GM12878 (cell line): ENCODE data around the gene RHOB. TPM values are rescaled to one million over a fixed set of nuclear protein-coding genes. Genes with fewer than 3 reads are reported as not detected.
A peak's percentile ranks its signal among the peaks of the same experiment; 100 is the strongest.

Experiments used
- ATAC-seq: fragments of 200-7000 bp; cut with Tn5 transposase; 3 replicates; pipeline ENCODE4 v1.9.1; 2020; ENCODE audit warnings: mild to moderate bottlenecking, moderate library complexity
- BruUV-seq: library from RNA; stranded (reverse); fragments of 400-500 nt; replicated peaks from 2 replicates; lab custom pipeline; 2021; lab: Mats Ljungman, UMichigan
- CTCF ChIA-PET: fragments of 300-600 bp; sonication (Branson Sonifier 250); formaldehyde crosslinking; extraction: SDS; loops from one replicate; lab custom pipeline; 2021; ENCODE audit warnings: inconsistent platforms; lab: Yijun Ruan, JAX
- POLR2A ChIA-PET: fragments of 350-600 bp; formaldehyde crosslinking; extraction: SDS; loops from one replicate; lab custom pipeline; 2021; ENCODE audit warnings: inconsistent platforms; lab: Charles Lee
- RAD21 ChIA-PET: fragments of 300-600 bp; sonication (Branson Sonifier 250); formaldehyde crosslinking; loops from one replicate; lab custom pipeline; 2023; ENCODE audit warnings: antibody characterized with exemption; ENCODE audit not compliant: unreplicated experiment; lab: Charles Lee
- SMC1A ChIA-PET: fragments of 300-600 bp; sonication (Branson Sonifier 250); formaldehyde crosslinking; loops from one replicate; lab custom pipeline; 2023; ENCODE audit not compliant: unreplicated experiment, uncharacterized antibody; lab: Charles Lee
- DNase-seq: peaks from one replicate; pipeline ENCODE4 v3.0.0-alpha.2; 2011; ENCODE audit warnings: low read depth, low spot score
- FAIRE-seq: peaks from 3 replicates; lab custom pipeline; 2011; peaks lifted over from hg19 to GRCh38; lab: Jason Lieb, UNC
- H2AFZ ChIP-seq: 2 replicates; pipeline ENCODE4 v1.6.0; 2011; ENCODE audit warnings: low read depth, low read length, control low read depth; ENCODE audit not compliant: control insufficient read depth
- H3K27ac ChIP-seq: 2 replicates; pipeline ENCODE4 v1.5.1; 2011; ENCODE audit warnings: control low read depth; ENCODE audit not compliant: control insufficient read depth, insufficient read depth
- H3K27me3 ChIP-seq, 2 experiments: replicated peaks in 1 of 2; 2 replicates each; pipeline versions ENCODE4 v1.6.0 to v1.6.1; 2011; ENCODE audit warnings: low read length in 1 of 2; ENCODE audit not compliant: control insufficient read depth in 2 of 2, insufficient read depth in 2 of 2
- H3K36me3 ChIP-seq, 2 experiments: 2 replicates each; pipeline ENCODE4 v1.5.1; 2011; ENCODE audit warnings: low read length in 1 of 2; ENCODE audit not compliant: control insufficient read depth in 2 of 2, insufficient read depth in 2 of 2
- H3K4me1 ChIP-seq: 2 replicates; pipeline ENCODE4 v1.6.1; 2011; ENCODE audit warnings: mild to moderate bottlenecking, low read length, moderate library complexity, mixed read lengths; ENCODE audit not compliant: control insufficient read depth, insufficient read depth
- H3K4me2 ChIP-seq: 2 replicates; pipeline ENCODE4 v1.6.0; 2011; ENCODE audit warnings: control low read depth; ENCODE audit not compliant: control insufficient read depth, insufficient read depth
- H3K4me3 ChIP-seq: fragments of 200-600 bp; sonication (generic); 2 replicates; pipeline ENCODE4 v1.5.1; 2016
- H3K79me2 ChIP-seq: 2 replicates; pipeline ENCODE4 v1.6.0; 2011; ENCODE audit warnings: low read length; ENCODE audit not compliant: control insufficient read depth, insufficient read depth
- H3K9ac ChIP-seq: 2 replicates; pipeline ENCODE4 v1.8.0; 2011; ENCODE audit warnings: low read length, control low read depth, mixed read lengths; ENCODE audit not compliant: control insufficient read depth, insufficient read depth
- H3K9me3 ChIP-seq: replicated peaks from 3 replicates; pipeline ENCODE4 v1.5.1; 2011; ENCODE audit warnings: mild to moderate bottlenecking, low read length; ENCODE audit not compliant: control insufficient read depth, insufficient read depth
- H4K20me1 ChIP-seq: 2 replicates; pipeline ENCODE4 v1.6.0; 2011; ENCODE audit not compliant: control insufficient read depth, insufficient read depth
- ATF2 ChIP-seq: IDR thresholded peaks from 2 replicates; pipeline ENCODE4 v1.6.1; 2012; ENCODE audit warnings: low read length, inconsistent platforms
- IRF5 ChIP-seq: fragments of 450-650 bp; IDR thresholded peaks from 2 replicates; pipeline ENCODE4 v1.6.1; 2017; ENCODE audit warnings: borderline replicate concordance
- NFIC ChIP-seq: IDR thresholded peaks from 2 replicates; pipeline ENCODE4 v1.6.1; 2012; ENCODE audit warnings: low read depth, mild to moderate bottlenecking, inconsistent platforms, low read length, moderate library complexity
- WGBS: methylation state at CpG from one replicate; pipeline ENCODE4 v1.1.6; 2016; ENCODE audit warnings: low lambda C conversion rate; ENCODE audit not compliant: insufficient replicate concordance, insufficient coverage; ENCODE audit errors: missing lambda C conversion rate; 5-methylcytosine and 5-hydroxymethylcytosine counted together
- in situ Hi-C: fragments of 300-500 bp; cut with MboI; formaldehyde crosslinking; loops from 9 replicates; pipeline ENCODE4 v1.14.3; 2018; ENCODE audit warnings: mixed read lengths
- intact Hi-C: fragments of 100-400 bp; cut with micrococcal nuclease; formaldehyde crosslinking; loops from one replicate; pipeline ENCODE4 v1.14.2; 2022; ENCODE audit not compliant: unreplicated experiment
- polyA plus RNA-seq, 11 experiments: library from polyadenylated mRNA; depleted of rRNA in 4 of 11; unstranded in 6 of 11; stranded (reverse) in 5 of 11; fragments of >200 nt; fragmentation: Nextera tagmentation in 4 of 11; fragmentation: Illumina TruSeq in 1 of 11; extraction: Ambion mirVana in 4 of 11; extraction: Trizol in 1 of 11; gene quantifications; 1 replicate in 1 of 11; 2 replicates in 10 of 11; pipeline versions ENCODE4 v1.2.1 to v1.2.3, GENCODE V29; 2011 to 2016; ENCODE audit warnings: inconsistent platforms in 2 of 11, missing spikeins in 2 of 11, low read depth in 1 of 11
- total RNA-seq, 4 experiments: library from RNA; depleted of rRNA in 3 of 4; stranded (reverse); fragments of >200 nt in 3 of 4; fragmentation: Illumina TruSeq in 1 of 4; extraction: Trizol in 1 of 4; gene quantifications; 2 replicates each; pipeline versions ENCODE4 v1.2.1 to v1.2.3, GENCODE V29; 2013 to 2021

RHOB gene
- total and polyA plus RNA-seq, 10 of the 15 experiments (the other 5 are each of a cell fraction or from before 2014, with no cell fraction given), result 0.03 to 4.5 (median 1.2) TPM

- H3K4me1 ChIP-seq, result no peaks in the 10 kb centered on the region
- intact Hi-C loops (no loop called here), in situ Hi-C loops (no loop called here)
- DNase-seq (no peak), ATAC-seq (0 out of 3 replicates have a peak, but pooled peaks have one; percentile 23), FAIRE-seq (no peak)
- ChIA-PET RAD21 (no interaction called here), POLR2A (no interaction called here), SMC1A (interaction anchor here (3.0 kb wide), 1 partner anchor 10 kb away, joined by 10 read pairs; the partner anchor contains the start of gene RHOB), CTCF (interaction anchor here (0.6 to 4.4 kb wide), 4 partner anchors 9 to 45 kb away, joined by 3 to 12 read pairs (median 6); partner anchors contain the start of gene RHOB)
- H3K79me2 ChIP-seq, result no peaks in the 10 kb centered on the region
- no peaks in the 10 kb centered on the region for H3K36me3 ChIP-seq
- TF ChIP-seq NFIC (0 out of 2 replicates have a peak, but pooled peaks have one; percentile 18), IRF5 (no peak), ATF2 (peak; percentile 38; the same call in 1 of the 2 replicates)
- no peak overlapping the region for H3K4me2 ChIP-seq
- no TSS peak for BruUV-seq
- WGBS, result 24% methylated on average over 3 of the region's 3 CpGs
- no peak overlapping the region for H2AFZ ChIP-seq
- H3K9me3 ChIP-seq, result no peaks in the 10 kb centered on the region
- no peak overlapping the region for H3K4me3 ChIP-seq
- no peak overlapping the region for H3K9ac ChIP-seq
- H3K27me3 ChIP-seq, result peaks cover 0 to 1% of the 10 kb centered on the region in 2 experiments; a peak in 2 of 4 replicates
- H3K27ac ChIP-seq, result no peak overlapping the region
- H4K20me1 ChIP-seq, result no peaks in the 10 kb centered on the region
Observed at GRCh38 chr2:20456636-20457426, 10.0 kb downstream of the RHOB start.
